GM20431 (cell line): ENCODE results near the gene MRPS33.

ENCODE experiments used
- in situ Hi-C: fragments of 300-500 bp; cut with MseI, MboI; formaldehyde crosslinking; loops from one replicate; pipeline ENCODE4 v1.15.0; 2020; ENCODE audit warnings: low sequenced_read_pairs; ENCODE audit not compliant: unreplicated experiment

Gene MRPS33

GRCh38 chr7:141013345-141013715, 1.4 kb downstream of the MRPS33 start:
- in situ Hi-C loops, result loop anchor here (25.0 kb wide), 1 partner anchor 501 kb away; no protein-coding TSS in a partner anchor

- in situ Hi-C loops, result loop anchor here (25.0 kb wide), 1 partner anchor 501 kb away; no protein-coding TSS in a partner anchor
Measured at GRCh38 chr7:141012696-141013344, 1.9 kb downstream of the MRPS33 start.

DNA sequence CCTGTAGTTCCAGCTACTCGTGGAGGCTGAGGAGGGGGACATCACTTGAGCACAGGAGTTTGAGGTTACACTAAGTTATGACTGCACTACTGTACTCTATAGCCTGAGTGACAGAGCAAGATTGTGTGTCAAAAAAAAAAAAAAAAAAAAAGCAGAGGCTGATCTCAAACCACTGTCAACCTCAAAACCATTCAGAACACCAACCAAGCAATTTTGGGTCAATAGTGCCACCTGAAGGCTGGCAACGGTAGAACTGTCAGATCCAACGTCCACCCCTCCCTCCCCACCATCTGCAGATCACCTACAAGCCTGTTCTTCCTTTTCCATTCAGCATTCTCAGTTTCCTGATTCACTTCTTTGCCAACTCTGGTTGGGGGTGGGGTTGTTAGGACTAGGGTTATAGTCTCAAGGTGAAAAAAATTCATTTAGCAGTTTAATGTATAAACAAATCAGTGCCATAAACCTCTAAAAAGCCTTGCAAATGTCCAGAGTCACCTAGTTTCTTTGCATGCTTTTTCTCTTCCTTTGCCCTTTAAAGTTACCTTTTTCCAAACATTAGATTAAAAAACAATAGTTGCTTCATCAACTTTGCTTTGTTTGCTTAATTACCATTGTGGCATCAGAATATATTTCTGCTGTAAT, 2.6 kb downstream of the MRPS33 start:
- in situ Hi-C loops, result loop anchor here (25.0 kb wide), 1 partner anchor 500 kb away; no protein-coding TSS in a partner anchor

DNA sequence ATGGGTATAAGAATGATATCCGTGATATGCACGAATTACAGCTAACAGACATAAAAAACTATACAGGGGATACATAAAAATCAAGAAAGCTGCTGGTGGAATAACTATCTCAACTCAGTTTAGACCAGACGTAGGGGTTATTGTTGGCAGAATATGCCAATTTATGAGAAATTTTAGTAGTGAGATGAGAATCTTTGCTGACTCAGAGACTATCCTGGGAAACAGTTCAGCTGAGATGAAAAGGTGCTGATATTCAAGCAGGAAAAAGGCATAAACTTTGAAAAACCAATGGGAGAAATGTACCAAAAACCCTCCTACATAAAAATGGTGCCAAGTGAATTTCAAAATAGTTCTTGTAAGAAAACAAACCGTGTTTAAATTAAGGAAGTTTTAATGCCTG, 3.3 kb downstream of the MRPS33 start:
- in situ Hi-C loops, result loop anchor here (25.0 kb wide), 1 partner anchor 499 kb away; no protein-coding TSS in a partner anchor

DNA sequence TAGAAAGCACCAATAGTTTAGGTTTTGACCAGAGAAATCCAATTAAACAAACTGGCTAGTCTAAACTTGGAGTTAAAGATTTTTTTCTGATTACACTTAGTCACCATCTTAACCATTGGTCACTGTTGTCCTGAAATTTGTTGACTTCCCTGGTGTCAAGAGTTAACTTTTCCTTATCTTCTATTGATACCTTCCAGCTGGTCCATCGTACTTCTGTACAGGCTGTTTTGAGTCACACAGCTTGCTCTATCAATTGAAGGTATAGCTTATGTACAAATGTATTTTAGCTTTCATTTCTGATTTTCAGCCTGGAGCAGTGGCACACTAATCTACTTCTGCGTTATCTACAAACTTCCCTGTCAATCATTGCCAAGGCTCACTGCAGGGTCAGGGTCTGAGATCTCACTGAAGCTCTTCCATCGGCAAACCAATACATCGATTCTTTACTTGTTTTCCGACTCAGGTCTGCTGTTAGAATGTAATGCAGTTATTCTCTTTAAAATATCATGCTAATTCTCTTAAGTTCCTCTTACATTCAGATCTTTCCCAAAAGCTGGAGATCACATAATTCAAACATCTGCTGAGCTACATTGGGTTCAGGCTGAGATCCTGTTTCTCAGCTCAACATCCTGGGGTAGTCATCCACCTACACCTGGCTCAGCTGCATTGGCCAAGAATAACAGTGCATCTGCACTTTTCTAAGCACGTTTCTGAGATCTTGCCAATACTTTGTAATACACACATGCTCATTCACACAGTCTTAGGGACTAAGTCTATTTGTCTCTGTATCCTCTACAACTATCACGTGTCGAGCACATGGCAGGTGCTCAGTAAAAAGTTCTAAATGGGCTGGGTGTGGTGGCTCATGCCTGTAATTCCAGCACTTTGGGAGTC, 11.3 kb downstream of the MRPS33 start:
- in situ Hi-C loops, result loop anchor here (10.0 to 25.0 kb wide), 2 partner anchors 189 to 491 kb away; no protein-coding TSS in a partner anchor

DNA sequence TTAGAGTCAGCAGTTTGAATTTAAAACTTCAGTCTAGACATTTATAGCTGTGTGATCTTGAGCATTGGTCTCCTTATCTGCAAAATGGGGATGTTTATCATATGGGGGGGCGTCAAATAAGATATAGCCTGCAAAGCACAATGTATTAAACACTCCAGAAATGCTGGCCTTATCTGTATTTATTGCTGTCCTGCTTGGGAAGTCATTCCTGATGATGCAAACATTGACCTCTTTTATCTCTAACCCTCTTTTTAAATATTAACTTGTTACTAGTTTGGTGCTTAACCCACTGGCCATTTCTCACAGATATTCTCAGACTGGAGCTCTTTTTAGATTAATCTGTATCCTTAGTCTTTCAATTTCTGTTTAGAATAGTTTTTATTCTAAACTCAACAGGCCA, 13.2 kb downstream of the MRPS33 start:
- in situ Hi-C loops, result loop anchor here (10.0 to 25.0 kb wide), 2 partner anchors 187 to 489 kb away; no protein-coding TSS in a partner anchor

DNA sequence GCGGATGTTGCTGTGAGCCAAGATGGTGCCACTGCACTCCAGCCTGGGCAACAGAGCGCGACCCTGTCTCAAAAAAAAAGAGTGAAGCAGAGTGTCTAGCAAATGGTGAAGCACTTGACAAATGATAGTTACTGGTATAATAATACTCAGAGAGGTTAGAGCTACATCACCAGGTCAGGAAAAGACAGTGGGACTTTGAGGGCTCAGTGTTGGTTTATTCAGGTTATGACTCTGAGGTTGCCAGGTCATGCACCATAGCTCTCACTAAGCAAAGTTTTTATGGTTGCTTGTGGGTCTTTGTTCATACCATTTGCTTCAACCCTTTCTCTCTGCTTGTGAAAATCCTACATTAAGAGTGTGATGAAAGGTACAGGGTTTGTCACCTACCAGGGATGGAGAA, 13.6 kb downstream of the MRPS33 start:
- in situ Hi-C loops, result loop anchor here (10.0 to 25.0 kb wide), 2 partner anchors 186 to 489 kb away; no protein-coding TSS in a partner anchor

GRCh38 chr7:140998715-140999114, 16.0 kb downstream of the MRPS33 start:
- in situ Hi-C loops, result no loop called here

DNA sequence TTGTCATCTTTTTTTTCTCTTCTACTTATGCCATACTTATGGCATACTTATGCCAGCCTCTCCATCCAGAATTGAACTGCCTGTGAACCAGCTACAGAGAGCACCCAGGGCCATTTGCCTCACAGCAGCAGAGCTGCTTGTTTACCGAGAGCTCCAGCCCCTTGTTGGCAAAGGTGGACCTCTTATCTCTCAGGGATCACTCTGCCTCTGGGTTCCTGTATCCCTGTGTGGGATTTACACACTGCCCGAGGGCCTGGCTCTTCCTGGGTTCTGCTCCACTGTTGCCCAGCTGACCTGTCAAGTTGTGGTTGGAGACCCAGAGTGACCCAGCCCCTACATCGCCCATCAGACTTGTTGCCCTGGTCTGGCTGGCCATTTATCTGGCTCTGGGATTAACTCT, 22.3 kb downstream of the MRPS33 start:
- in situ Hi-C loops, result no loop called here

DNA sequence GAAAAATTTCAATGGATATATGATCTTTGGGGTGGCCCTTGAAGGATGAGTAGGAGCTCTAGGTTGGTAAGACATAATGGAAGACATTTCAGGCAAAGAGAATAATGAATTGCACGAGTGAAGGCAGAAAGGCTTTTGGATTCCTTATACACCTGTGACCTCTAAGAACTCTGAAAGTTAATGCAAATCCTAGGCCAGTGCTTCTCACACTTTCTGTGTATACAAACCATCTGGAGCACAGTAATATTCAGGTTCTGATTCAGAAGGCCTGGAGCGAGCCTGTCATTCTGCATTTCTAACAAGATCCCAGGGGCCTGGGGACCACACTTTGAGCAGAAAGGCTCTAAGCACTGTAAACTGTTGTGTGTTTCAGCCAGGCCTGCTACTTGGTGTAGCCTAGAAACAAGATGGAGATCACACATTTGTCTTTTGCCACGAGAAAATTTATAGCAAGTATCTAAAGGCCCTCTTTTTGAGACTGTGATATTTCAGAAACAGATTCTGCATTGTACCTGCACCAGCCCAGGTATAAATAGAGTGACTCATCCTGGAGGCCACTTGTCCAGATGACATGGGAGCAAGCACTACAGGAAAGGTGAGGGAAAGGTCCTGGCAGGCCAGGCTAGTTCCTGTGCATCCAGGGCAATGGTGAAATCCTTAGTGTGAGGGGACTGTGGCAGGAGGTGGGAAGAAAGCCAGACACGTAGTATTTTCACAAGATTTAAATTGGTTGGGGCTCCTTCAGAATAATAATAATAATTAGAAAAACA, 24.4 kb downstream of the MRPS33 start:
- in situ Hi-C loops, result no loop called here

GRCh38 chr7:140989068-140989467, 25.7 kb downstream of the MRPS33 start:
- in situ Hi-C loops, result no loop called here

DNA sequence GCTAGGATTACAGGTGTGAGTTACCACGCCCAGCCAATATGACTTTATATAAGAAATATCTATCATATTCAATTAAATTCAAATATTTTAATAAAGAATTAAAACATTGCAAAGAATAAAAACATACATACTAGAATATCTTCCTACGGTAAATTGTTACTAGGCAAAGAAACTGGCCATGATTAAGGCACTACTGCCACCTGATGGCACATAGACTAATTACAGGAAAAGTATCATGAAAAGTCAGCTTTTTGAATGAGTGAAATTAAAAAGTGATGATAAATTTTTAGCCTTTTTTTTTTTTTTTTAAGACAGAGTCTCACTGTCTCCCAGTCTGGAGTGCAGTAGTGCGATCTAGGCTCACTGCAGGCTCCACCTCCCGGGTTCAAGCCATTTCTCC, 30.9 kb downstream of the MRPS33 start:
- in situ Hi-C loops, result no loop called here

GRCh38 chr7:140982508-140982907, 32.2 kb downstream of the MRPS33 start:
- in situ Hi-C loops, result no loop called here

DNA sequence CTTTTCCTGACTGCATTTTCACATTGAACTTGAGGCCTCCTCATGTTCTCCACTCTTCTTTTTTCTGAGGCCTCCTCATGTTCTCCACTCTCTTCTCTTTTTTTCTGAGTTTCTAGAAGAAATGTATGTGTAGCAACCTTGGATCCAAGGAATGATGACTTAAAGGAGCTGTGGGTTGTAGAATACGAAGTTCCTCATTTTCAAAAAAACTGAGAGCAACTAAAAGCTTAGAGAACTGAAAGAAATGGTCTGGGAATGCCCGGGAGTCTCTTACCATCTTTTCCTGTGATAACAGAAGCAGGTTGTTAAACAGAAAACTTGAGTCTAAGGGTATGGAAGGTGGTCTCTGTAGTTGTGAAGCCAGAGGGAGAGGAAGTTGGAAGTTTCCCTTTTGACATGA, 32.8 kb downstream of the MRPS33 start:
- in situ Hi-C loops, result no loop called here

GRCh38 chr7:140977741-140978140, 37.0 kb downstream of the MRPS33 start:
- in situ Hi-C loops, result no loop called here

DNA sequence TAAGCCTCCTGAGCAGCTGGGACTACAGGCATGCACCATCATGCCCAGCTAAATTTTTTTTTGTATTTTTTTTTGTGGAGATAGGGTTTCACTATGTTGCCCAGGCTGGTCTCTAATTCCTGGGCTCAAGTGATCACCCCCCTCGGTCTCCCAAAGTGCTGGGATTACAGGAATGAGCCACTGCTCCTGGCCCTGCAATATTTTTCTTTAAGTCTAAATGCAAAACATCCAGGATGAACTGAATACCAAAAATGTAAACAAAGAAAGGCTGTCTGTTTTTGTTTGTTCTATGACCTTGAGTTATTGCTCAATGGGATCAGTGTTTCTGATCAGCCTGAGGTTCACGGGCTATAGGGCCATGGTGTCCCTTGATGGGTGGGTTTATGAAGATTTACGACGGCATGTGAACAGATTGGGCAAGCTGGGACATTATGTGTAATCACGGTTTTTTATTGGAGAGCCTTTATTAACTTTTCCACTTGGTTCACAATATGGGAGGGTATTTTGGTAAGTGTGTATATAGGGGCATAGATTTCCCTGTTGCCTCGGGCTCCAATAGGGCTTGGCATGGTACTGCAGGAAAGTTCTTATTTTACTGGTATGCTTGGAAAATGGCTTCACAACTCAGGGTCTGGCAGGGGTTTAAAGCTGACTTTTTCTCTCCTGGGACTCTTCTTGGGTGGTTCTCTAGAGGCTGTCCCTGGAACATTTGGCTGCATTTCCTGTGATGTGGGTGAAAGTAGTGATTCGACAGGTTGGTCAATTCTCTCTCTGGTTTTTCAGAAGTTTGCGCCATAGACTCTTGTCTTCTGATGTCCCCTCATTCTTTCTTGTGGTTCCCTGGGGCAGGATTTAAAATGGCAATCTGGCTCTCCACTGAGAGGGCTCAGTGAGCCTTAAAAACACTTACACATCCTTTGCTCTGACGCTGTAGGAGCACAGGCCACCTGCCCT, 41.6 kb downstream of the MRPS33 start:
- in situ Hi-C loops, result no loop called here

DNA sequence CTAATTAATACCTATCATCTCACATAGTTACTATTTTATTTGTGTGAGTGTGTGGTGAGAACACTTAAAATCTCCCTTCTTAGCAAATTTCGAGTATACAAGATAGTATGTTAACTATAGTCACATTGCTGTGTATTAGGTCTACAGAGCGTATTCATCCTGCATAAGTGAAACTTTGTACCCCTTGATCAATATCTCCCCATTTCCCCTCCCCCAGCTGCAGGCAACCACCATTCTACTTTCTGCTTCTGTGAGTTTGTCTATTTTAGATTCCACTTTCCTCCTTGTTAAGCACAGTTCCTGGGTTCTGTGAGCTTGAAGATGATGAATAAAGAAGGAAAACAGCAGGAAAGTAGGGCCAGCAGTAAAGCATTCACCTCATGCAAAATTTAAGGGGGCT, 42.4 kb downstream of the MRPS33 start:
- in situ Hi-C loops, result no loop called here

- in situ Hi-C loops, result no loop called here
Measured at GRCh38 chr7:140967438-140967837, 47.3 kb downstream of the MRPS33 start.
